Fibroblast of lung (primary cell): ENCODE data around the gene ZNHIT1. TPM values are rescaled to one million over a fixed set of nuclear protein-coding genes. Genes with fewer than 3 reads are reported as not detected.
A peak's percentile ranks its signal among the peaks of the same experiment; 100 is the strongest.

Experiments
- DNase-seq, 2 donors: peaks; one replicate each; pipeline versions ENCODE4 v3.0.0 to v3.0.0-alpha.2; 2010; ENCODE audit warnings: low read depth in 2 of 2
- H2AFZ ChIP-seq: 2 replicates; pipeline ENCODE4 v1.5.1; 2012; ENCODE audit warnings: low read length, control low read depth, inconsistent platforms
- H3K27ac ChIP-seq: 2 replicates; pipeline ENCODE4 v1.5.1; 2011; ENCODE audit warnings: low read length, control low read depth; ENCODE audit not compliant: insufficient read depth
- H3K27me3 ChIP-seq: 2 replicates; pipeline ENCODE4 v1.5.1; 2011; ENCODE audit warnings: mild to moderate bottlenecking, low read length; ENCODE audit not compliant: control insufficient read depth, insufficient read depth
- H3K36me3 ChIP-seq: 2 replicates; pipeline ENCODE4 v1.5.1; 2011; ENCODE audit warnings: low read length; ENCODE audit not compliant: control insufficient read depth, insufficient read depth
- H3K4me1 ChIP-seq: 2 replicates; pipeline ENCODE4 v1.5.1; 2011; ENCODE audit warnings: low read length; ENCODE audit not compliant: control insufficient read depth, insufficient read depth; ENCODE audit errors: extremely low read depth
- H3K4me2 ChIP-seq: 2 replicates; pipeline ENCODE4 v1.5.1; 2011; ENCODE audit warnings: low read length, control low read depth; ENCODE audit not compliant: insufficient read depth; ENCODE audit errors: extremely low read depth
- H3K4me3 ChIP-seq, 4 experiments: fragments of 200-600 bp in 1 of 4; sonication (generic) in 1 of 4; replicated peaks in 1 of 4; 2 replicates each; pipeline ENCODE4 v1.5.1; 2011 to 2016; ENCODE audit warnings: low read length in 4 of 4, low read depth in 3 of 4, mild to moderate bottlenecking in 3 of 4, control low read depth in 2 of 4, inconsistent platforms in 1 of 4, mixed read lengths in 1 of 4; ENCODE audit not compliant: insufficient read depth in 1 of 4; ENCODE audit errors: control extremely low read depth in 1 of 4
- H3K79me2 ChIP-seq: 2 replicates; pipeline ENCODE4 v1.5.1; 2012; ENCODE audit warnings: mild to moderate bottlenecking, low read length, inconsistent platforms; ENCODE audit not compliant: control insufficient read depth, insufficient read depth
- H3K9ac ChIP-seq: 2 replicates; pipeline ENCODE4 v1.5.1; 2011; ENCODE audit warnings: mild to moderate bottlenecking, low read length, control low read depth; ENCODE audit not compliant: insufficient read depth
- H3K9me3 ChIP-seq: 2 replicates; pipeline ENCODE4 v1.5.1; 2012; ENCODE audit warnings: low read depth, low read length; ENCODE audit not compliant: control insufficient read depth, insufficient read depth
- H4K20me1 ChIP-seq: 2 replicates; pipeline ENCODE4 v1.5.1; 2011; ENCODE audit warnings: low read length; ENCODE audit not compliant: control insufficient read depth, insufficient read depth; ENCODE audit errors: extremely low read depth
- CTCF ChIP-seq, 2 donors: IDR thresholded peaks in 1 of 2; conservative IDR thresholded peaks in 1 of 2; 1 replicate in 1 of 2; 2 replicates in 1 of 2; pipeline ENCODE4 v1.5.1; 2011 to 2012; ENCODE audit warnings: low read length in 2 of 2, control low read depth in 1 of 2, inconsistent platforms in 1 of 2, low read depth in 1 of 2, mild to moderate bottlenecking in 1 of 2
- EZH2 ChIP-seq: IDR thresholded peaks from 2 replicates; pipeline ENCODE4 v1.5.1; 2012; ENCODE audit warnings: low read length, control low read depth, mild to moderate bottlenecking; ENCODE audit errors: missing control alignments
- polyA plus RNA-seq, 2 donors: library from polyadenylated mRNA; depleted of rRNA in 1 of 2; stranded (reverse) in 1 of 2; unstranded in 1 of 2; fragments of >200 nt; gene quantifications; 2 replicates each; pipeline ENCODE4 v1.2.1, GENCODE V29; 2011 to 2012; ENCODE audit warnings: missing spikeins in 1 of 2
- total RNA-seq: library from RNA; depleted of rRNA; stranded (reverse); fragments of >200 nt; gene quantifications from 2 replicates; pipeline ENCODE4 v1.2.1, GENCODE V29; 2014

The ZNHIT1 gene
- total and polyA plus RNA-seq, 2 donors (not counting 1 experiment from before 2014, with no cell fraction given): 36.6 to 62.1 TPM

GRCh38 chr7:101238226-101239182 is 20.5 kb downstream of the ZNHIT1 start:
- Histone ChIP-seq H3K36me3 (peaks cover 18% of the 10 kb centered on the region), H4K20me1 (no peaks in the 10 kb centered on the region), H3K79me2 (peaks cover 11% of the 10 kb centered on the region), H2AFZ (no peak overlapping the region), H3K27me3 (no peaks in the 10 kb centered on the region), H3K9me3 (no peaks in the 10 kb centered on the region), H3K4me2 (no peak overlapping the region), H3K9ac (no peak overlapping the region), H3K4me1 (peaks cover 11% of the 10 kb centered on the region), H3K4me3 (no peak overlapping the region), H3K27ac (peak overlapping the region; percentile 43)
- no peak for DNase-seq
- TF ChIP-seq EZH2 (no peak), CTCF (conservative IDR thresholded peaks at IDR 0.05 in 1 of 2, IDR thresholded peaks at IDR 0.05 in 1 of 2; ENCODE audit: low read depth in 1 of 2, low read length in 2 of 2) (no peak)

- Histone ChIP-seq H3K79me2 (peaks cover 16% of the 10 kb centered on the region), H3K9ac (no peak overlapping the region), H3K4me2 (no peak overlapping the region), H3K9me3 (no peaks in the 10 kb centered on the region), H3K27me3 (no peaks in the 10 kb centered on the region), H4K20me1 (no peaks in the 10 kb centered on the region), H3K27ac (no peak overlapping the region), H3K4me3 (no peak overlapping the region), H2AFZ (no peak overlapping the region), H3K4me1 (peaks cover 14% of the 10 kb centered on the region), H3K36me3 (peaks cover 18% of the 10 kb centered on the region)
- TF ChIP-seq CTCF (conservative IDR thresholded peaks at IDR 0.05 in 1 of 2, IDR thresholded peaks at IDR 0.05 in 1 of 2; ENCODE audit: low read depth in 1 of 2, low read length in 2 of 2): no peak
- no peak for TF ChIP-seq EZH2
- DNase-seq: no peak
Observed at GRCh38 chr7:101239191-101239950, 21.4 kb downstream of the ZNHIT1 start.

GRCh38 chr7:101239951-101240220 is 21.9 kb downstream of the ZNHIT1 start:
- Histone ChIP-seq H3K4me2 (no peak overlapping the region), H3K9ac (no peak overlapping the region), H3K27me3 (no peaks in the 10 kb centered on the region), H3K27ac (no peak overlapping the region), H3K4me3 (no peak overlapping the region), H3K79me2 (peaks cover 16% of the 10 kb centered on the region), H3K4me1 (peaks cover 14% of the 10 kb centered on the region), H3K36me3 (peaks cover 17% of the 10 kb centered on the region), H4K20me1 (no peaks in the 10 kb centered on the region), H2AFZ (no peak overlapping the region), H3K9me3 (no peaks in the 10 kb centered on the region)
- DNase-seq: no peak
- TF ChIP-seq EZH2: no peak
- no peak for TF ChIP-seq CTCF (conservative IDR thresholded peaks at IDR 0.05 in 1 of 2, IDR thresholded peaks at IDR 0.05 in 1 of 2; ENCODE audit: low read depth in 1 of 2, low read length in 2 of 2)
